MM.1S (cell line): ENCODE measurements around the gene RREB1.

Experiments used
- DNase-seq: peaks from one replicate; pipeline ENCODE4 v3.0.0-alpha.2; 2015
- H2AFZ ChIP-seq: fragments of 300-600 bp; sonication (generic); 2 replicates; pipeline ENCODE4 v1.6.0; 2016; ENCODE audit warnings: antibody characterized with exemption, low read length
- H3F3A ChIP-seq: fragments of 300-600 bp; sonication (generic); 2 replicates; pipeline ENCODE4 v1.6.1; 2016; ENCODE audit warnings: mild to moderate bottlenecking, antibody characterized with exemption, low read length, moderate library complexity, mixed read lengths; ENCODE audit not compliant: insufficient read depth
- H3K27ac ChIP-seq: fragments of 300-600 bp; sonication (generic); 2 replicates; pipeline ENCODE4 v1.5.1; 2016; ENCODE audit warnings: mild to moderate bottlenecking, low read length
- H3K27me3 ChIP-seq: fragments of 300-600 bp; sonication (generic); replicated peaks from 2 replicates; pipeline ENCODE4 v1.6.0; 2016; ENCODE audit warnings: low read length; ENCODE audit not compliant: insufficient read depth
- H3K36me3 ChIP-seq: fragments of 300-600 bp; sonication (generic); replicated peaks from 2 replicates; pipeline ENCODE4 v1.6.1; 2016; ENCODE audit warnings: mild to moderate bottlenecking, low read length, mixed read lengths; ENCODE audit not compliant: insufficient read depth
- H3K4me1 ChIP-seq: fragments of 300-600 bp; sonication (generic); 2 replicates; pipeline ENCODE4 v1.6.1; 2016; ENCODE audit warnings: low read length, mixed read lengths
- H3K4me2 ChIP-seq: fragments of 300-600 bp; sonication (generic); 2 replicates; pipeline ENCODE4 v1.6.0; 2016; ENCODE audit warnings: low read depth, low read length
- H3K4me3 ChIP-seq: fragments of 300-600 bp; sonication (generic); 2 replicates; pipeline ENCODE4 v1.5.1; 2016; ENCODE audit warnings: low read length, mixed read lengths
- H3K79me2 ChIP-seq: fragments of 300-600 bp; sonication (generic); 2 replicates; pipeline ENCODE4 v1.6.1; 2016; ENCODE audit warnings: mixed run types, low read length, mixed read lengths
- H3K9ac ChIP-seq: fragments of 300-600 bp; sonication (generic); 2 replicates; pipeline ENCODE4 v1.6.1; 2016; ENCODE audit warnings: low read length, mixed read lengths
- H3K9me2 ChIP-seq: fragments of 300-600 bp; sonication (generic); replicated peaks from 2 replicates; pipeline ENCODE4 v1.6.1; 2016; ENCODE audit warnings: mild to moderate bottlenecking, low read length, mixed read lengths; ENCODE audit not compliant: insufficient read depth
- H3K9me3 ChIP-seq: fragments of 300-600 bp; sonication (generic); replicated peaks from 2 replicates; pipeline ENCODE4 v1.6.1; 2016; ENCODE audit warnings: mild to moderate bottlenecking, low read length, mixed read lengths; ENCODE audit not compliant: insufficient read depth
- H4K20me1 ChIP-seq: fragments of 300-600 bp; sonication (generic); 2 replicates; pipeline ENCODE4 v1.6.1; 2016; ENCODE audit warnings: mild to moderate bottlenecking, low read length, moderate library complexity, mixed read lengths; ENCODE audit not compliant: insufficient read depth
- EZH2 ChIP-seq: fragments of 300-600 bp; sonication (generic); optimal IDR thresholded peaks from 2 replicates; pipeline ENCODE3; 2017; ENCODE audit warnings: low read depth, mild to moderate bottlenecking, antibody characterized with exemption, low read length, mixed read lengths
- EZH2phosphoT487 ChIP-seq: fragments of 300-600 bp; sonication (generic); IDR thresholded peaks from 2 replicates; pipeline ENCODE4 v1.6.1; 2018; ENCODE audit warnings: antibody characterized with exemption, low read length
- TF ChIP-seq, protein P1 (sequence below): fragments of 300-600 bp; sonication (generic); IDR thresholded peaks from 2 replicates; pipeline ENCODE4 v1.5.1; 2016; ENCODE audit warnings: antibody characterized with exemption, low read length, mixed read lengths

RREB1 gene

DNA sequence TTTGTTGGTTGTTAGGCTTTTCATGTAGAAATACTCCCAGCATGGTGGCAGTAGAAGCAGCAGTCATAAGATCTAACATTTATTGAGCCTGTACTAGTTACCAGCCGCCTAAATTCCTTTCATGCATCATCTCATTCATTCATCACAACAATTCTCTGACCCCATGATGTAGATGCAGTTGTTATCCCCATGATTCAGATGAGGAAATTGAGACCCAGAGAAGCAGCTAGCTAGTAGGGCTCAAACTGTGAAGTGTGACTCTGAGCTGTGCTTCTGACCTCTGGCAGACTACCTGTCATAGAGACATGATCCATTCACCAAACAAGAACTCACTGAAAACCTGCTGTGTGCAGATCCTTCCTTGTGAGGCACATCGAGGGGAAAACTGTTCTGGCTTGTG lies 16.9 kb downstream of the RREB1 start:
- DNase-seq, result no peak
- TF ChIP-seq, protein P1, sequence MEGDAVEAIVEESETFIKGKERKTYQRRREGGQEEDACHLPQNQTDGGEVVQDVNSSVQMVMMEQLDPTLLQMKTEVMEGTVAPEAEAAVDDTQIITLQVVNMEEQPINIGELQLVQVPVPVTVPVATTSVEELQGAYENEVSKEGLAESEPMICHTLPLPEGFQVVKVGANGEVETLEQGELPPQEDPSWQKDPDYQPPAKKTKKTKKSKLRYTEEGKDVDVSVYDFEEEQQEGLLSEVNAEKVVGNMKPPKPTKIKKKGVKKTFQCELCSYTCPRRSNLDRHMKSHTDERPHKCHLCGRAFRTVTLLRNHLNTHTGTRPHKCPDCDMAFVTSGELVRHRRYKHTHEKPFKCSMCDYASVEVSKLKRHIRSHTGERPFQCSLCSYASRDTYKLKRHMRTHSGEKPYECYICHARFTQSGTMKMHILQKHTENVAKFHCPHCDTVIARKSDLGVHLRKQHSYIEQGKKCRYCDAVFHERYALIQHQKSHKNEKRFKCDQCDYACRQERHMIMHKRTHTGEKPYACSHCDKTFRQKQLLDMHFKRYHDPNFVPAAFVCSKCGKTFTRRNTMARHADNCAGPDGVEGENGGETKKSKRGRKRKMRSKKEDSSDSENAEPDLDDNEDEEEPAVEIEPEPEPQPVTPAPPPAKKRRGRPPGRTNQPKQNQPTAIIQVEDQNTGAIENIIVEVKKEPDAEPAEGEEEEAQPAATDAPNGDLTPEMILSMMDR, result no peak
- TF ChIP-seq EZH2phosphoT487 (no peak), EZH2 (no peak)
- H3K27ac ChIP-seq, result no peak overlapping the region
- H3F3A ChIP-seq, result no peaks in the 10 kb centered on the region
- no peak overlapping the region for H2AFZ ChIP-seq
- no peaks in the 10 kb centered on the region for H3K27me3 ChIP-seq
- no peaks in the 10 kb centered on the region for H3K9me3 ChIP-seq
- H3K9ac ChIP-seq, result no peak overlapping the region
- H3K4me2 ChIP-seq, result no peak overlapping the region
- no peak overlapping the region for H3K4me3 ChIP-seq
- H3K9me2 ChIP-seq, result no peaks in the 10 kb centered on the region
- H3K4me1 ChIP-seq, result peaks cover 4% of the 10 kb centered on the region; the same call in 1 of the 2 replicates
- H3K79me2 ChIP-seq, result peaks cover 93% of the 10 kb centered on the region
- H3K36me3 ChIP-seq, result no peaks in the 10 kb centered on the region
- H4K20me1 ChIP-seq, result peaks cover 3% of the 10 kb centered on the region; the same call in 1 of the 2 replicates

DNA sequence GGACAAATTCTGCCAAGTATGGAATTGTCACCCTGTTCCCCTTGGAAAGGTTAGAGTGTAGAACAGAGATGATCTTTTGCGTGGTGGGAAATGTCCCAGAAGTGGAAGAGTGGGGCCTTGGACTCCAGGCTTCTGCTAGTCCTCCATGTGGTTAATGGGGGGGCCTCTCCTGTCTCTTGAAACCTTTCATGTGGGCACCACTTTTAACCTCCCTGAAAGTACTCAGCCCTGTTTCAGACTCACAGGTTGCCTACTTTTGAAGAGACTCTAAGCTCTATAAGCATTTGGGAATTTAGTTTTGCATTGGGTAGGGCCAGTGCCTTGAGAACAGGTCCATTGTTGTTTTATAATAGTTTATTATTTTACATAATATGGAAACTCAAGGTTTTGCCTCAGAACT lies 17.5 kb downstream of the RREB1 start:
- DNase-seq, result no peak

DNA sequence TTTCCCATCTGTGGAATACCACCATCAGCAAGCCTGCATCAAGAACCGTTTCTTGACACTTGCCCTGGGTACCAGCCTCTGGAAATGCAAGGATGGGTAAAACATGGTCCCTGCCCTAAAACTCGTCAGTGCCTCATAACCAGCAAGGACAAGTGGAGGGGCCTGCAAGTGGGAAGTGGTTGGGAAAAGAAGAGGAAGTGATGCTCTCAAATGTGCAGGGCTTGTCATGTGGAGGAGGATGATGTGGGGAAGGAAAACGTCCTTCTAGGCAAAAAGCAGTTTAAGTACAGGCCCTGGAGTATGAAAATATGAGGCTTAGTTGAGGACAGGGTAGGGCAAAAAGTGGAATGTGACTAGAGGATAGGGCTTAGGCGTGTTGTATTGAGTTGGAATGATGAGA lies 19.0 kb downstream of the RREB1 start:
- H3K4me1 ChIP-seq, result peaks cover 4% of the 10 kb centered on the region; the same call in 1 of the 2 replicates
- H3K9me3 ChIP-seq, result no peaks in the 10 kb centered on the region
- TF ChIP-seq, protein P1, result no peak
- TF ChIP-seq EZH2 (no peak), EZH2phosphoT487 (no peak)
- H3F3A ChIP-seq, result no peaks in the 10 kb centered on the region
- no peaks in the 10 kb centered on the region for H3K9me2 ChIP-seq
- H3K79me2 ChIP-seq, result peaks cover 92% of the 10 kb centered on the region
- H3K4me2 ChIP-seq, result no peak overlapping the region
- H4K20me1 ChIP-seq, result peaks cover 3% of the 10 kb centered on the region; the same call in 1 of the 2 replicates
- H3K9ac ChIP-seq, result no peak overlapping the region
- H3K36me3 ChIP-seq, result no peaks in the 10 kb centered on the region
- no peak overlapping the region for H3K4me3 ChIP-seq
- DNase-seq, result no peak
- H2AFZ ChIP-seq, result no peak overlapping the region
- no peak overlapping the region for H3K27ac ChIP-seq
- no peaks in the 10 kb centered on the region for H3K27me3 ChIP-seq

More for the DNA sequence above, 17.5 kb downstream of the RREB1 start:
- peaks cover 93% of the 10 kb centered on the region for H3K79me2 ChIP-seq
- no peaks in the 10 kb centered on the region for H3K36me3 ChIP-seq
- H2AFZ ChIP-seq, result no peak overlapping the region
- H3F3A ChIP-seq, result no peaks in the 10 kb centered on the region
- no peaks in the 10 kb centered on the region for H3K27me3 ChIP-seq
- H3K27ac ChIP-seq, result no peak overlapping the region
- H3K4me2 ChIP-seq, result no peak overlapping the region
- TF ChIP-seq, protein P1, result no peak
- TF ChIP-seq EZH2phosphoT487, result no peak
- no peak for TF ChIP-seq EZH2
- peaks cover 3% of the 10 kb centered on the region; the same call in 1 of the 2 replicates for H4K20me1 ChIP-seq
- no peak overlapping the region for H3K9ac ChIP-seq
- H3K4me3 ChIP-seq, result no peak overlapping the region
- no peaks in the 10 kb centered on the region for H3K9me2 ChIP-seq
- peaks cover 4% of the 10 kb centered on the region; the same call in 1 of the 2 replicates for H3K4me1 ChIP-seq
- H3K9me3 ChIP-seq, result no peaks in the 10 kb centered on the region
